C4-2B (cell line): ENCODE results near the gene CTTNBP2.

Source experiments
- ZFX ChIP-seq: fragments of 450-650 bp; IDR thresholded peaks from 2 replicates; pipeline ENCODE4 v1.6.1; 2017
- TF ChIP-seq, protein P1 (sequence below): fragments of 450-650 bp; conservative IDR thresholded peaks from 2 replicates; pipeline ENCODE4 v1.5.1; 2017; ENCODE audit warnings: mild to moderate bottlenecking

- TF ChIP-seq, protein P1, sequence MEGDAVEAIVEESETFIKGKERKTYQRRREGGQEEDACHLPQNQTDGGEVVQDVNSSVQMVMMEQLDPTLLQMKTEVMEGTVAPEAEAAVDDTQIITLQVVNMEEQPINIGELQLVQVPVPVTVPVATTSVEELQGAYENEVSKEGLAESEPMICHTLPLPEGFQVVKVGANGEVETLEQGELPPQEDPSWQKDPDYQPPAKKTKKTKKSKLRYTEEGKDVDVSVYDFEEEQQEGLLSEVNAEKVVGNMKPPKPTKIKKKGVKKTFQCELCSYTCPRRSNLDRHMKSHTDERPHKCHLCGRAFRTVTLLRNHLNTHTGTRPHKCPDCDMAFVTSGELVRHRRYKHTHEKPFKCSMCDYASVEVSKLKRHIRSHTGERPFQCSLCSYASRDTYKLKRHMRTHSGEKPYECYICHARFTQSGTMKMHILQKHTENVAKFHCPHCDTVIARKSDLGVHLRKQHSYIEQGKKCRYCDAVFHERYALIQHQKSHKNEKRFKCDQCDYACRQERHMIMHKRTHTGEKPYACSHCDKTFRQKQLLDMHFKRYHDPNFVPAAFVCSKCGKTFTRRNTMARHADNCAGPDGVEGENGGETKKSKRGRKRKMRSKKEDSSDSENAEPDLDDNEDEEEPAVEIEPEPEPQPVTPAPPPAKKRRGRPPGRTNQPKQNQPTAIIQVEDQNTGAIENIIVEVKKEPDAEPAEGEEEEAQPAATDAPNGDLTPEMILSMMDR: no peak; the same call in 1 of the 2 replicates
- no peak for TF ChIP-seq ZFX
These were observed at the start of gene CTTNBP2 for GRCh38 chr7:117873310-117874190.
